ENCODE measurements around the gene UGT1A10.

Gene UGT1A10

GRCh38 chr2:233679196-233679595 lies 42.9 kb downstream of the UGT1A10 start:
- Histone ChIP-seq H3K4me1 (ENCODE audit: insufficient read depth, low read length) (no peaks in the 10 kb centered on the region), H3K4me3 (ENCODE audit: low read depth in 1 of 2, low read length in 2 of 2) (no peak overlapping the region), H3K9ac (ENCODE audit: low read length) (no peak overlapping the region), H3K9me3 (ENCODE audit: low read length) (no peaks in the 10 kb centered on the region), H3K36me3 (ENCODE audit: insufficient read depth, low read length) (no peaks in the 10 kb centered on the region), H3K27ac (ENCODE audit: low read depth, low read length) (no peak overlapping the region), H3K27me3 (ENCODE audit: control insufficient read depth in 1 of 2, insufficient read depth in 2 of 2, low read length in 2 of 2) (no peaks in the 10 kb centered on the region)

GRCh38 chr2:233680361-233681045 lies 44.3 kb downstream of the UGT1A10 start:
- H3K27ac ChIP-seq (ENCODE audit: low read depth, low read length) = no peak overlapping the region
- H3K4me1 ChIP-seq (ENCODE audit: insufficient read depth, low read length) = no peaks in the 10 kb centered on the region
- H3K4me3 ChIP-seq (ENCODE audit: low read depth in 1 of 2, low read length in 2 of 2) = no peak overlapping the region
- H3K9me3 ChIP-seq (ENCODE audit: low read length) = no peaks in the 10 kb centered on the region
- no peak overlapping the region for H3K9ac ChIP-seq (ENCODE audit: low read length)
- H3K36me3 ChIP-seq (ENCODE audit: insufficient read depth, low read length) = no peaks in the 10 kb centered on the region
- no peaks in the 10 kb centered on the region for H3K27me3 ChIP-seq (ENCODE audit: control insufficient read depth in 1 of 2, insufficient read depth in 2 of 2, low read length in 2 of 2)

- no peak within 1 kb of the TSS for H3K9ac ChIP-seq (ENCODE audit: low read length)
- no peaks in the 10 kb centered on the region for H3K27me3 ChIP-seq (ENCODE audit: control insufficient read depth in 1 of 2, insufficient read depth in 2 of 2, low read length in 2 of 2)
- no peak within 1 kb of the TSS for H3K27ac ChIP-seq (ENCODE audit: low read depth, low read length)
- no peaks in the 10 kb centered on the region for H3K4me1 ChIP-seq (ENCODE audit: insufficient read depth, low read length)
- H3K9me3 ChIP-seq (ENCODE audit: low read length) = no peaks in the 10 kb centered on the region
- H3K36me3 ChIP-seq (ENCODE audit: insufficient read depth, low read length) = no peaks in the 10 kb centered on the region
- no peak within 1 kb of the TSS for H3K4me3 ChIP-seq (ENCODE audit: low read depth in 1 of 2, low read length in 2 of 2)
These were observed 45.4 kb downstream of the UGT1A10 start, which contains the start of gene UGT1A7 for GRCh38 chr2:233681521-233682099. TSS of gene UGT1A7 (plus strand) at chr2:233681901. CDS start at chr2:233681938, 37 bp downstream.

GRCh38 chr2:233684640-233685039 lies 48.4 kb downstream of the UGT1A10 start:
- Histone ChIP-seq H3K9me3 (ENCODE audit: low read length) (no peaks in the 10 kb centered on the region), H3K27ac (ENCODE audit: low read depth, low read length) (no peak overlapping the region), H3K27me3 (ENCODE audit: control insufficient read depth in 1 of 2, insufficient read depth in 2 of 2, low read length in 2 of 2) (no peaks in the 10 kb centered on the region), H3K9ac (ENCODE audit: low read length) (no peak overlapping the region), H3K4me1 (ENCODE audit: insufficient read depth, low read length) (no peaks in the 10 kb centered on the region), H3K36me3 (ENCODE audit: insufficient read depth, low read length) (no peaks in the 10 kb centered on the region), H3K4me3 (ENCODE audit: low read depth in 1 of 2, low read length in 2 of 2) (no peak overlapping the region)

- no peaks in the 10 kb centered on the region for H3K4me1 ChIP-seq (ENCODE audit: insufficient read depth, low read length)
- H3K27me3 ChIP-seq (ENCODE audit: control insufficient read depth in 1 of 2, insufficient read depth in 2 of 2, low read length in 2 of 2) = no peaks in the 10 kb centered on the region
- H3K9ac ChIP-seq (ENCODE audit: low read length) = no peak overlapping the region
- no peak overlapping the region for H3K27ac ChIP-seq (ENCODE audit: low read depth, low read length)
- H3K9me3 ChIP-seq (ENCODE audit: low read length) = no peaks in the 10 kb centered on the region
- H3K4me3 ChIP-seq (ENCODE audit: low read depth in 1 of 2, low read length in 2 of 2) = no peak overlapping the region
- H3K36me3 ChIP-seq (ENCODE audit: insufficient read depth, low read length) = no peaks in the 10 kb centered on the region
These were observed 50.7 kb downstream of the UGT1A10 start for GRCh38 chr2:233686928-233687327.

- Histone ChIP-seq H3K4me1 (ENCODE audit: insufficient read depth, low read length) (no peaks in the 10 kb centered on the region), H3K36me3 (ENCODE audit: insufficient read depth, low read length) (no peaks in the 10 kb centered on the region), H3K9ac (ENCODE audit: low read length) (no peak overlapping the region), H3K9me3 (ENCODE audit: low read length) (no peaks in the 10 kb centered on the region), H3K27ac (ENCODE audit: low read depth, low read length) (no peak overlapping the region), H3K27me3 (ENCODE audit: control insufficient read depth in 1 of 2, insufficient read depth in 2 of 2, low read length in 2 of 2) (no peaks in the 10 kb centered on the region), H3K4me3 (ENCODE audit: low read depth in 1 of 2, low read length in 2 of 2) (no peak overlapping the region)
These were observed 52.1 kb downstream of the UGT1A10 start for GRCh38 chr2:233688341-233688740.

GRCh38 chr2:233689031-233689430 lies 52.8 kb downstream of the UGT1A10 start:
- Histone ChIP-seq H3K9me3 (ENCODE audit: low read length) (no peaks in the 10 kb centered on the region), H3K4me3 (ENCODE audit: low read depth in 1 of 2, low read length in 2 of 2) (no peak overlapping the region), H3K9ac (ENCODE audit: low read length) (no peak overlapping the region), H3K27me3 (ENCODE audit: control insufficient read depth in 1 of 2, insufficient read depth in 2 of 2, low read length in 2 of 2) (no peaks in the 10 kb centered on the region), H3K4me1 (ENCODE audit: insufficient read depth, low read length) (no peaks in the 10 kb centered on the region), H3K27ac (ENCODE audit: low read depth, low read length) (no peak overlapping the region), H3K36me3 (ENCODE audit: insufficient read depth, low read length) (no peaks in the 10 kb centered on the region)

GRCh38 chr2:233689501-233689900 lies 53.3 kb downstream of the UGT1A10 start:
- no peak overlapping the region for H3K4me3 ChIP-seq (ENCODE audit: low read depth in 1 of 2, low read length in 2 of 2)
- H3K9me3 ChIP-seq (ENCODE audit: low read length) = no peaks in the 10 kb centered on the region
- H3K36me3 ChIP-seq (ENCODE audit: insufficient read depth, low read length) = no peaks in the 10 kb centered on the region
- no peak overlapping the region for H3K27ac ChIP-seq (ENCODE audit: low read depth, low read length)
- H3K27me3 ChIP-seq (ENCODE audit: control insufficient read depth in 1 of 2, insufficient read depth in 2 of 2, low read length in 2 of 2) = no peaks in the 10 kb centered on the region
- no peaks in the 10 kb centered on the region for H3K4me1 ChIP-seq (ENCODE audit: insufficient read depth, low read length)
- no peak overlapping the region for H3K9ac ChIP-seq (ENCODE audit: low read length)

GRCh38 chr2:233690444-233690843 lies 54.2 kb downstream of the UGT1A10 start:
- Histone ChIP-seq H3K27me3 (ENCODE audit: control insufficient read depth in 1 of 2, insufficient read depth in 2 of 2, low read length in 2 of 2) (no peaks in the 10 kb centered on the region), H3K9ac (ENCODE audit: low read length) (no peak overlapping the region), H3K36me3 (ENCODE audit: insufficient read depth, low read length) (no peaks in the 10 kb centered on the region), H3K4me1 (ENCODE audit: insufficient read depth, low read length) (no peaks in the 10 kb centered on the region), H3K27ac (ENCODE audit: low read depth, low read length) (no peak overlapping the region), H3K9me3 (ENCODE audit: low read length) (no peaks in the 10 kb centered on the region), H3K4me3 (ENCODE audit: low read depth in 1 of 2, low read length in 2 of 2) (no peak overlapping the region)

GRCh38 chr2:233691443-233692433 lies 55.5 kb downstream of the UGT1A10 start:
- H3K36me3 ChIP-seq (ENCODE audit: insufficient read depth, low read length) = no peaks in the 10 kb centered on the region
- no peaks in the 10 kb centered on the region for H3K4me1 ChIP-seq (ENCODE audit: insufficient read depth, low read length)
- H3K27ac ChIP-seq (ENCODE audit: low read depth, low read length) = no peak overlapping the region
- H3K4me3 ChIP-seq (ENCODE audit: low read depth in 1 of 2, low read length in 2 of 2) = no peak overlapping the region
- H3K27me3 ChIP-seq (ENCODE audit: control insufficient read depth in 1 of 2, insufficient read depth in 2 of 2, low read length in 2 of 2) = no peaks in the 10 kb centered on the region
- no peaks in the 10 kb centered on the region for H3K9me3 ChIP-seq (ENCODE audit: low read length)
- no peak overlapping the region for H3K9ac ChIP-seq (ENCODE audit: low read length)

- no peaks in the 10 kb centered on the region for H3K27me3 ChIP-seq (ENCODE audit: control insufficient read depth in 1 of 2, insufficient read depth in 2 of 2, low read length in 2 of 2)
- no peaks in the 10 kb centered on the region for H3K9me3 ChIP-seq (ENCODE audit: low read length)
- H3K9ac ChIP-seq (ENCODE audit: low read length) = no peak within 1 kb of the TSS
- no peaks in the 10 kb centered on the region for H3K36me3 ChIP-seq (ENCODE audit: insufficient read depth, low read length)
- no peak within 1 kb of the TSS for H3K27ac ChIP-seq (ENCODE audit: low read depth, low read length)
- H3K4me3 ChIP-seq (ENCODE audit: low read depth in 1 of 2, low read length in 2 of 2) = no peak within 1 kb of the TSS
- no peaks in the 10 kb centered on the region for H3K4me1 ChIP-seq (ENCODE audit: insufficient read depth, low read length)
These were observed 56.4 kb downstream of the UGT1A10 start, which contains the start of gene UGT1A6 for GRCh38 chr2:233692648-233693047. TSS of gene UGT1A6 (plus strand) at chr2:233692890. CDS start at chr2:233693005, 115 bp downstream.

Measured in muscle layer of colon (tissue), 2 donors.